Measurements from ENCODE around the gene PLIN4.
A peak's percentile ranks its signal among the peaks of the same experiment; 100 is the strongest.

PLIN4 gene

DNA sequence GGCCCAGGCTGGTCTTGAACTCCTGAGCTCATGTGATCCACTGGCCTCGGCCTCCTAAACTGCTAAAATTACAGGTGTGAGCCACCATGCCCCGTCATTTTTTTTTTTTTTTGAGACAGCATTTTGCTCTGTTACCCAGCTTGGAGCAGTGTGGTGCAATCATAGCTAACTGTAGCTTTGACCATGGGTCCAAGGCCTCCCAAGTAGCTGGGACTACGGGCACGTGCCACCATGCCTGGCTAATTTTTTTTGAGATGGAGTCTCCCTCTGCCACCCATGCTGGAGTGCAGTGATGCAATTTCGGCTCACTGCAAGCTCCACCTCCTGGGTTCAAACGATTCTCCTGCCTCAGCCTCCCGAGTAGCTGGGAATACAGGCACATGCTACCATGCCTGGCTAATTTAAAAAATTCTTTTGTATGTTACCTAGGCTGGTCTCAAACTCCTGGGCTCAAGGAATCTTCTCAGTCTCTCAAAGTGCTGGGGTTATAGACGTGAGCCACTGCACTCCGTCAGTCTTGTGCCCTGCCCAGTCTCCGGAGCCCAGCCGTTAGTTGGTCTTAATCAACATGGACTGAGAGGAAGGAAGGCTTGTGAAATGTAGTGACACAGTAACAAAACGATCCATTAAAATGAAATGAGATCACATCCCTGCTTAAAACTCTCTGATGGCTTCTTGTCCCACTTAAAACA lies 23.0 kb upstream of the PLIN4 start:
- no peak for TF ChIP-seq POLR2A (IDR thresholded peaks at IDR 0.05; ENCODE audit: extremely low read depth, insufficient read length)
- DNase-seq (ENCODE audit: low read depth) = peak; percentile 78
- no peak overlapping the region for H3K4me3 ChIP-seq (ENCODE audit: low read depth, low read length)

DNA sequence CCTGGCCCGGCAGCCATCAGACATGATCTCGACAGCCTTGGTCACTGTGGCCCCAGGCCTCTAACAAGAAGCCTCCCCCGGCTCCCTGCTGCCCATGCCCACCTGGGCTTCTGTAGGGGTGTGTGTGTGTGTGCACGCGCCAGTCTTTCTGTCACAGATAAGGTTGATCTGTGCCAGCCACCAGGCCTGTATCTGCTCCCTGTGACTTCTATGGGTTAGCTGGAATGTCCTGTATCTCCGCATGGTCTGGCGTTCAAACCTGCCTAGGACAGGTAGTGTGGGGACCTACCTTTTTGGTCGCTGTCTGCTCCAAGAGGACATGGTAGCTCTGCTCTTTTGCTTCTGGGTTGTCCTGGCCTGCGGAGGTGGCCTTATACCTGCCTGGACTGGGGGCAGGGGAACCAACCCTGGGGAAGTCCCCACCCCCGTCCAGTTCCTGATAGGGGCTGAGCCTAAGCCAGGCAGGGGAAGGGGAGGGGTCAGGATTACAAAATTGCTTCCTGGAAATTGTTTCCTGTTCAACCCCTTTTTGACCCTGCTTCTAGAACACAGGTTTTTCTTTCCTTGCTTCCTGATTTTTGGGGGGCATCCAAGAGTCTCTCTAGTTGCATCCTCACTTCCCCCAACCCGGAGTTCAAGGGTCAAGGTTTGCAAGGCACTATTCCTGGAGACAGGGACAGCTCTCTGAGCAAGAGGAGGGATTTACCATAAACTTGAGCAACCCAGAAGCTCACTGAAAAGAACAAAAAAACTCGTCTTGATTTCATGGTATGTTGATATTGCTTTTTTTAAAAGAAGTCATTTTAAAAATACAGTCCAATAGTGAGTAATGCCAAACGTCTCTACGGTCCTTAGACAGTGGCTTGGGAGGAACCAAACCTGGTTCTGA lies 21.7 kb upstream of the PLIN4 start, which contains the start of gene LRG1:
Gene LRG1, minus strand, starts transcription at position 344 of the 889 bp plus-strand sequence. Its CDS starts 23 bp downstream, at position 321.
- H3K4me3 ChIP-seq (ENCODE audit: low read depth, low read length) = peak within 1 kb of the TSS; percentile 36
- TF ChIP-seq MYC (IDR thresholded peaks at IDR 0.05; ENCODE audit: low read depth, low read length) (no peak), POLR2A (IDR thresholded peaks at IDR 0.05; ENCODE audit: extremely low read depth, insufficient read length) (no peak)
- TF ChIP-seq, protein P1, sequence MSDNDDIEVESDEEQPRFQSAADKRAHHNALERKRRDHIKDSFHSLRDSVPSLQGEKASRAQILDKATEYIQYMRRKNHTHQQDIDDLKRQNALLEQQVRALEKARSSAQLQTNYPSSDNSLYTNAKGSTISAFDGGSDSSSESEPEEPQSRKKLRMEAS (IDR thresholded peaks at IDR 0.05; ENCODE audit: low read depth, low read length) = no peak
- TF ChIP-seq, protein P2, sequence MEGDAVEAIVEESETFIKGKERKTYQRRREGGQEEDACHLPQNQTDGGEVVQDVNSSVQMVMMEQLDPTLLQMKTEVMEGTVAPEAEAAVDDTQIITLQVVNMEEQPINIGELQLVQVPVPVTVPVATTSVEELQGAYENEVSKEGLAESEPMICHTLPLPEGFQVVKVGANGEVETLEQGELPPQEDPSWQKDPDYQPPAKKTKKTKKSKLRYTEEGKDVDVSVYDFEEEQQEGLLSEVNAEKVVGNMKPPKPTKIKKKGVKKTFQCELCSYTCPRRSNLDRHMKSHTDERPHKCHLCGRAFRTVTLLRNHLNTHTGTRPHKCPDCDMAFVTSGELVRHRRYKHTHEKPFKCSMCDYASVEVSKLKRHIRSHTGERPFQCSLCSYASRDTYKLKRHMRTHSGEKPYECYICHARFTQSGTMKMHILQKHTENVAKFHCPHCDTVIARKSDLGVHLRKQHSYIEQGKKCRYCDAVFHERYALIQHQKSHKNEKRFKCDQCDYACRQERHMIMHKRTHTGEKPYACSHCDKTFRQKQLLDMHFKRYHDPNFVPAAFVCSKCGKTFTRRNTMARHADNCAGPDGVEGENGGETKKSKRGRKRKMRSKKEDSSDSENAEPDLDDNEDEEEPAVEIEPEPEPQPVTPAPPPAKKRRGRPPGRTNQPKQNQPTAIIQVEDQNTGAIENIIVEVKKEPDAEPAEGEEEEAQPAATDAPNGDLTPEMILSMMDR (IDR thresholded peaks at IDR 0.05; ENCODE audit: low read depth, low read length) = no peak
- DNase-seq (ENCODE audit: low read depth) = peak; percentile 76

- DNase-seq (ENCODE audit: low read depth) = no peak
- no peak overlapping the region for H3K4me3 ChIP-seq (ENCODE audit: low read depth, low read length)
- TF ChIP-seq, protein P1 (IDR thresholded peaks at IDR 0.05; ENCODE audit: low read depth, low read length) = no peak
- TF ChIP-seq, protein P2 (IDR thresholded peaks at IDR 0.05; ENCODE audit: low read depth, low read length) = no peak
These were observed 20.9 kb upstream of the PLIN4 start for GRCh38 chr19:4539169-4539692.

GRCh38 chr19:4538601-4538954 lies 20.3 kb upstream of the PLIN4 start:
- H3K4me3 ChIP-seq (ENCODE audit: low read depth, low read length) = no peak overlapping the region
- DNase-seq (ENCODE audit: low read depth) = no peak
- TF ChIP-seq, protein P1 (IDR thresholded peaks at IDR 0.05; ENCODE audit: low read depth, low read length) = no peak
- TF ChIP-seq POLR2A (IDR thresholded peaks at IDR 0.05; ENCODE audit: extremely low read depth, insufficient read length) (no peak), MYC (IDR thresholded peaks at IDR 0.05; ENCODE audit: low read depth, low read length) (no peak)
- TF ChIP-seq, protein P2 (IDR thresholded peaks at IDR 0.05; ENCODE audit: low read depth, low read length) = no peak

DNA sequence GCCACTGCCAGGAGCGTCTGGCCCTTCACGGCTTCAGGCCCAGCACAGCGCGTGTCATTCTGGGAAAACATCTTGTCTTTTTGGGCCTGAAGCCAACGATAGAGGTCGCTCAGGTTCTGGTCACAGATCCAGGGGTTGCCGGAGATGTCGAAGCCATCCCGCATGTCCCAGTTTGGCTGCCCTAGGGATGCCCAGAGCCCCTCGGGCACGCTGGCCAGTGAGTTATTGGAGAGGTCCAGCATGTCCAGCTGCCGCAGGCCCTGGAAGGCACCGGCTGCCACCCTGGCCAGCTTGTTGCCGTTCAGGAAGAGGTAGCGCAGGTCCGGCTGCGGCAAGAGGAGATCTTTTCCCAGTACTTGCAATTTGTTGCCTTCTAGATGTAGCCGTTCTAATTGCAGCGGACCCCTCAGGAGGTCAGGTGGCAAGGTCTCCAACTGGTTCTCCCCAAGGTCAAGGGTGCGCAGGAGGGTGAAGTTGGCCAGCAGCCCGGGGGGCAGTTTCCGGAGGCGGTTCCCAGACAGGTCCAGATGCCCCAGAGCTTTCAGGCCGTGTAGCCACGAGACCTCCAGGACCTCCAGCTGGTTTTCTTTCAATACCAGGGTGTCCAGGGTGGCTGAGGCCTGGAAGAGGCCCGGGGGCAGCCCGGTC lies 19.8 kb upstream of the PLIN4 start:
- no peak overlapping the region for H3K4me3 ChIP-seq (ENCODE audit: low read depth, low read length)
- DNase-seq (ENCODE audit: low read depth) = no peak
- TF ChIP-seq, protein P1 (IDR thresholded peaks at IDR 0.05; ENCODE audit: low read depth, low read length) = no peak
- TF ChIP-seq, protein P2 (IDR thresholded peaks at IDR 0.05; ENCODE audit: low read depth, low read length) = no peak
- TF ChIP-seq POLR2A (IDR thresholded peaks at IDR 0.05; ENCODE audit: extremely low read depth, insufficient read length) (no peak), MYC (IDR thresholded peaks at IDR 0.05; ENCODE audit: low read depth, low read length) (no peak)

DNA sequence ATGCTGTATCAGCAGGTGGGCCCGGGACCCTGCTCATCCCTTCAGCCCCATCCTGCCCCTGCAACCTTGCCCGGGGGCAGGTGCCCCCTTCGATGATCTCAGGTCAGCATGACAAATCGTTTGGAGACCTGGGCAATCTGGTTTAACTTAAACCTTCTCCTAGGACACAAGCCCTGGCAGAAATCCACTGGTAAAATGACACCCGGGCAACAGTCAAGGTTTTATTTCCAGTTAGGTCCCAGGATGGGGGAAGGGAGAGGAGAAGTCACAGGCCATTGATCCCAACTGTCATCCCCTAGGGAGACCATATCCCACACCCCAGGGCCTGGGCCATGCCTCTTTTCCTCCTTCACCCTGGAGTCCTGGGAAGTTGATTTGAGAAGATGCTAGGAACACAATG lies 18.5 kb upstream of the PLIN4 start:
- no peak overlapping the region for H3K4me3 ChIP-seq (ENCODE audit: low read depth, low read length)
- TF ChIP-seq, protein P2 (IDR thresholded peaks at IDR 0.05; ENCODE audit: low read depth, low read length) = no peak
- TF ChIP-seq MYC (IDR thresholded peaks at IDR 0.05; ENCODE audit: low read depth, low read length) (no peak), POLR2A (IDR thresholded peaks at IDR 0.05; ENCODE audit: extremely low read depth, insufficient read length) (no peak)
- TF ChIP-seq, protein P1 (IDR thresholded peaks at IDR 0.05; ENCODE audit: low read depth, low read length) = no peak
- no peak for DNase-seq (ENCODE audit: low read depth)
